GM20431 (cell line): ENCODE results near the gene PHF12.
"Not testable (repeated sequence)": the region's sequence is repeated elsewhere in the genome, so short reads cannot be mapped to it uniquely, and the experiment has no call there.

Experiments
- in situ Hi-C: fragments of 300-500 bp; cut with MseI, MboI; formaldehyde crosslinking; loops from one replicate; pipeline ENCODE4 v1.15.0; 2020; ENCODE audit warnings: low sequenced_read_pairs; ENCODE audit not compliant: unreplicated experiment

The PHF12 gene

GRCh38 chr17:28908640-28909167, 42.6 kb downstream of the PHF12 start:
- in situ Hi-C loops, result no loop called here

GRCh38 chr17:28907709-28908475, 43.4 kb downstream of the PHF12 start:
- in situ Hi-C loops, result no loop called here

- in situ Hi-C loops, result no loop called here
Measured at GRCh38 chr17:28906706-28907438, 44.4 kb downstream of the PHF12 start.

- in situ Hi-C loops, result no loop called here
Measured at GRCh38 chr17:28906276-28906675, 45.0 kb downstream of the PHF12 start.

- in situ Hi-C loops, result no loop called here
Measured at GRCh38 chr17:28904800-28905199, 46.5 kb downstream of the PHF12 start.

- in situ Hi-C loops, result not testable (repeated sequence)
Measured at GRCh38 chr17:28903546-28903841, 47.8 kb downstream of the PHF12 start.

GRCh38 chr17:28902819-28903545, 48.3 kb downstream of the PHF12 start, which contains the start of gene DHRS13:
Gene DHRS13, minus strand, starts transcription at chr17:28903079. Its CDS starts 135 bp downstream, at chr17:28902944.
- in situ Hi-C loops, result no loop called here

GRCh38 chr17:28901866-28902818, 49.2 kb downstream of the PHF12 start:
- in situ Hi-C loops, result no loop called here

GRCh38 chr17:28900986-28901726, 50.2 kb downstream of the PHF12 start:
- in situ Hi-C loops, result no loop called here

- in situ Hi-C loops, result no loop called here
Measured at GRCh38 chr17:28899212-28899815, 52.0 kb downstream of the PHF12 start.

GRCh38 chr17:28898527-28898955, 52.8 kb downstream of the PHF12 start:
- in situ Hi-C loops, result no loop called here

- in situ Hi-C loops, result no loop called here
Measured at GRCh38 chr17:28897769-28898526, 53.4 kb downstream of the PHF12 start.

GRCh38 chr17:28896884-28897768, 54.2 kb downstream of the PHF12 start, which contains the start of gene FLOT2:
Gene FLOT2, minus strand, starts transcription at chr17:28897733. Its CDS starts 159 bp downstream, at chr17:28897574.
- in situ Hi-C loops, result no loop called here

GRCh38 chr17:28896491-28896883, 54.8 kb downstream of the PHF12 start:
- in situ Hi-C loops, result no loop called here

GRCh38 chr17:28895794-28896447, 55.4 kb downstream of the PHF12 start:
- in situ Hi-C loops, result no loop called here
